Amniotic stem cell (primary cell): ENCODE measurements around the gene SPAG17.

Experiments used
- DNase-seq: peaks from one replicate; lab custom pipeline; 2025; lab: John Stamatoyannopoulos, UW

SPAG17 gene

GRCh38 chr1:118185084-118185832, at the start of gene SPAG17:
TSS of gene SPAG17 (minus strand) at chr1:118185228. CDS start at chr1:118185157, 71 bp downstream.
- DNase-seq = no peak

- no peak for DNase-seq
Measured at GRCh38 chr1:118225471-118225870, 40.4 kb upstream of the SPAG17 start.

- DNase-seq = no peak
Measured at GRCh38 chr1:118223426-118223825, 38.4 kb upstream of the SPAG17 start.

- DNase-seq = no peak
Measured at GRCh38 chr1:118219438-118219837, 34.4 kb upstream of the SPAG17 start.

GRCh38 chr1:118217141-118217838, 32.3 kb upstream of the SPAG17 start:
- DNase-seq = no peak

GRCh38 chr1:118214866-118215265, 29.8 kb upstream of the SPAG17 start:
- DNase-seq = no peak

- no peak for DNase-seq
Measured at GRCh38 chr1:118210723-118211110, 25.7 kb upstream of the SPAG17 start.

GRCh38 chr1:118210051-118210722, 25.2 kb upstream of the SPAG17 start:
- DNase-seq = no peak

- DNase-seq = no peak
Measured at GRCh38 chr1:118209648-118210047, 24.6 kb upstream of the SPAG17 start.

GRCh38 chr1:118206966-118207365, 21.9 kb upstream of the SPAG17 start:
- no peak for DNase-seq

GRCh38 chr1:118204648-118205047, 19.6 kb upstream of the SPAG17 start:
- DNase-seq = no peak

GRCh38 chr1:118204105-118204504, 19.1 kb upstream of the SPAG17 start:
- DNase-seq = no peak

- DNase-seq = no peak
Measured at GRCh38 chr1:118202076-118202608, 17.1 kb upstream of the SPAG17 start.

GRCh38 chr1:118201524-118201923, 16.5 kb upstream of the SPAG17 start:
- no peak for DNase-seq

GRCh38 chr1:118200836-118201235, 15.8 kb upstream of the SPAG17 start:
- no peak for DNase-seq

- no peak for DNase-seq
Measured at GRCh38 chr1:118190561-118190960, 5.5 kb upstream of the SPAG17 start.

GRCh38 chr1:118189564-118189963, 4.5 kb upstream of the SPAG17 start:
- DNase-seq = no peak

- DNase-seq = no peak
Measured at GRCh38 chr1:118188411-118188810, 3.4 kb upstream of the SPAG17 start.

- no peak for DNase-seq
Measured at GRCh38 chr1:118186026-118186425, 998 bp upstream of the SPAG17 start.

- DNase-seq = no peak
Measured at GRCh38 chr1:118184739-118185083, 317 bp downstream of the SPAG17 start.

GRCh38 chr1:118183586-118183985, 1.4 kb downstream of the SPAG17 start:
- no peak for DNase-seq

- no peak for DNase-seq
Measured at GRCh38 chr1:118177998-118178397, 7.0 kb downstream of the SPAG17 start.

GRCh38 chr1:118169016-118169415, 16.0 kb downstream of the SPAG17 start:
- no peak for DNase-seq
